HPDE6-E6E7 (cell line): ENCODE measurements around the gene DMRTC1.
"Not testable (repeated sequence)": the region's sequence is repeated elsewhere in the genome, so short reads cannot be mapped to it uniquely, and the experiment has no call there.

ENCODE experiments used
- DNase-seq: peaks from one replicate; pipeline ENCODE4 v3.0.0; 2011; ENCODE audit warnings: missing footprints; ENCODE audit errors: extremely low spot score

DMRTC1 gene, protein sequence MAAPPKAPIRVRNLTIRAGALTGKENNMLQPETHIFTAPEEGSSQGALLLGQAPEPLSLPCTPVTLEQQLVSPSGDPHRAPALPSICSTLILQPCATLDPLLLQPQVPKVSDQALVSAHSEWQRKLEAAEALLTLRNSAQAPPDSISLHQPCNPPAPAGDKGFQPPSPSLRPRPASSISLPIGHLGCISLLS

DNA sequence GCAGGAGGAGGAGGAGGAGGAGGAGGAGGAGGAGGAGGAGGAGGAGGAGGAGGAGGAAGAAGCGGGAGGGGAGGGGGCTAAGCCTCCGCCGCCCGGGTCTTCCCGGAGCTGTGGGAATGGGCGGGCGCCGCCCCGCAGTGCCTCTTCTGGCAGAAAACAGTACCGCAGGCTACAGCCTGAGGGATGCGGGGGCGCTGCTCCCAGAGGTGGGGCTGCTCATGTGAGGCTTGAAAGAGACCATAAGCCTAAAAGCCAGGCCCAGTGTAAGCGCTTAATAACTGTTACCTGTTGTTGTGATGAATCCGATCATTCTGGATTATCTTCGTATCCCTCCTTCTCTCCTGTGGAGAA is at the start of gene DMRTC1:
TSS of gene DMRTC1 (minus strand) at position 19 of the 351 bp plus-strand sequence. CDS start 68,143 bp downstream, outside the sequence.
- not testable (repeated sequence) for DNase-seq

DNA sequence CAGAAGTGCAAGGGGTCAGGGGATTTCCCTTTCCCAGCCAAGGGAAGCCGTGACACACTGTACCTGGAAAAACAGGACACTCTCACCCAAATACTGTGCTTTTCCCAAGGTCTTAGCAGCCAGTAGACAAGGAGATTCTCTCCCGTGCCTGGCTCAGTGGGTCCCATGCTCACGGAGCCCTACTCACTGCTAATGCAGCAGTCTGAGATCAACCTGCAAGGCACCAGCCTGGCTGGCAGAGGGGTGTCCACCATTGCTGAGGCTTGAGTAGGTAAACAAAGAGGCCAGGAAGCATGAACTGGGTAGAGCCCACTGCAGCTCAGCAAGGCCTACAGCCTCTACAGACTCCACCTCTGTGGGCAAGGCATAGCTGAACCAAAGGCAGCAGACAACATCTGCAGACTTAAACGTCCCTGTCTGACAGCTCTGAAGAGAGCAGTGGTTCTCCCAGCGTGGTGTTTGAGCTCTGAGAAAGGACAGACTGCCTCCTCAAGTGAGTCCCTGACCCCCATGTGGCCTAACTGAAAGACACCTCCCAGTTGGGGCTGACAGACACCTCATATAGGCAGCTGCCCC is 37.3 kb upstream of the DMRTC1 start:
- not testable (repeated sequence) for DNase-seq

DNA sequence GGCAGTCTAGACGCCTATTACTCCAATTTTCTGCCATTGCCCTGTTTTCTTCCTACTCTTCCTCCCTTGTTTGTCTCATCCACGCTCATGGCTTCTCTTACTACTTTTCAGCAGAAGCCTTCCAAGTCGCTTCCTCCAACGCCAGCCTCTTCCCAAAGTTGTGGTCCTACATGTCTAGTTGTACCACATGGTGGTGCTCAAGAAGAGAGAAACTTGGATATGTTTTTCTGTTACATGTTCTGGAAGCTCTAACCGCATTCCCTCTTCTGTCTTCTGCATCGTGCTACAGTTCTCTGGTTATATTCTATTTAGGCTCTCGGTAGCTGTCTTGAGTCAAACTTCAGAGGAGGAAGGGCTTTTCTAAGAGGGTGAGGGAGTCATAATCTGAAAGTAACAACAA is 31.2 kb upstream of the DMRTC1 start:
- DNase-seq = not testable (repeated sequence)

DNA sequence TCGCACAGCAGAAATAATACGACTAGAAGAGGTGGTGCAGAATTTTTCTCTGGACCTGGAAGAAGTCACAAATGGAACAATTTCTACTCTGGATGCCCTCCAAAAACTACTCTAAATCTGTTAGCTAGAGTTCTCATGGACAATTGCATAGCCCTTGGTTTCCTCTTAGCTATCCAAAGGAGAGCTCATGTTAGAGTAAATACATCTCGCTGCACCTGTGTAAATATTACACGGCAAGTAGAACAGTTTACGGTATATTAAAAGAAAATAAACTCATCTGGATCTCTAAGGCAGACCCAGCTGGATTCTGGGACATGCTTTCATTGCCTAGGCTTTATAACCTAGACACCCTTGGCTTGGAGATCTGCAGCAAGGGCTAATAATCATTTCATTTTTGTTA is 28.2 kb upstream of the DMRTC1 start:
- not testable (repeated sequence) for DNase-seq

DNA sequence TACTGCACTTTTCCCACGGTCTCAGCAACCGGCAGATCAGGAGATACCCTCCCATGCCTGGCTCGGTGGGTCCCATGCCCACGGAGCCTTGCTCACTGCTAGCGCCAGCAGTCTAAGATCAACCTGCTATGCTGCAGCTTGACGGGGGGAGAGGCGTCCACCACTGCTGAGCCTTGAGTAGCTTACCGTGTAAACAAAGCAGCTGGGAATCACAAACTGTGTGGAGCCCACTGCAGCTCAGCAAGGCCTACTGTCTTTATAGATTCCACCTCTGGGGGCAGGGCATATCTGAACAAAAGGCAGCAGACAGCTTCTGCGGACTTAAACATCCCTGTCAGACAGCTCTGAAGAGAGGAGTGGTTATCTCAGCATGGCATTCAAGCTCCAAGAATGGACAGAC is 16.3 kb upstream of the DMRTC1 start:
- not testable (repeated sequence) for DNase-seq

DNA sequence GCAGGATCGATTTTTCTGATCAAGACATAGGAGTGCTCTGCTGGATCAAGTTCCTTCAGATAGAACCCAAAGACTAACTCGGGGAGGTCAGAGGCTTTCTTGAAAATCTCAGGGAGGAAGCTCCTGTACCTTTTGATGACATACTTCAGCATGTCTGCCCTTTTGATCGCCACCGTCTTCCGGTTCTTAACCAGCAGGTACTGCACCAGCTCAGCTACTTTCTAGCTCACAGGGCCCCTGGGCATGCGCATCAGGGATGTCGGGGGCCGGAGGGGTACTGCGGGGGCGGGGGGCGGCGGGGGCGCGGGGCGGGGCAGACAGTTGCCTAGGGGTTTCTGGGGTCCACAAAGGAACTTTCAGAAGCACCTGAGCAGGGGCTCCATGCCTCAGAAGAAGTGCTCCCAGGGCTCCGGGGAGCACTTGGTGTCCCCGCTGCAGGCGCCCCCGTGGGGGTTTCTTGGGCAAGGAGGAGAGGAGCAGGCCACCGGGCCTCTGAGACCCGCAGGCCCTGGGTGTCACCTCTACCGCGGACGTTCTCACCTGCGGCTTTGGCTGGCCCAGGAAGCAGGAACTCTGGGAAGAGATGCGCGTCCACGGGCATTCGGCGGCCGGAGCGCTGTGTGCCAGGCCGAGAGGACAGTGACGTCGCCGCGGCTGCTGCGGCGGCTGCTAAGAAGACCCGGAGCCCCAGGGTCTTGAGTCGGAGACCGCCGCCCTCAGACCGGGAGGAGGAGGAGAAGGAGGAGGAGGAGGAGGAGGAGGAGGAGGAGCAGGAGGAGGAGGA is 410 bp downstream of the DMRTC1 start:
- DNase-seq = not testable (repeated sequence)

DNA sequence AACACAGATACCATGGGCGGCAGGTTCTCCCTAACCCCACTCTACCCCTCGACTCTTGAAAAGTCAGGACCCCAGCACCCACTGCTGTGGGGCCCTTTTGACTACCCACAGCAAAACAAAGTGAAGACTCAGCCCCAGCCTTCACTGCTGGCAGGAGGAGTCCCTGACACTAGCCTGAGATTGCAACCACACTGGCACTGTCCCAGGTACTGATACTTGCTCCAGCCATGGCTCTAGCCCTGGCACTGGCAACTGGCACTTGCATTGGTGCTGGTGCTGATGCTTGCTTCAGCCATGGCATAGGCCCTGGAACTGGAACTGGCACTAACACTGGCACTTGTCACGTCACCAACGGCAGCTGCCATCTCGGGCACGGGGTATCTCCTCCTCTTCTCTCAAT is 1.4 kb downstream of the DMRTC1 start:
- not testable (repeated sequence) for DNase-seq

DNA sequence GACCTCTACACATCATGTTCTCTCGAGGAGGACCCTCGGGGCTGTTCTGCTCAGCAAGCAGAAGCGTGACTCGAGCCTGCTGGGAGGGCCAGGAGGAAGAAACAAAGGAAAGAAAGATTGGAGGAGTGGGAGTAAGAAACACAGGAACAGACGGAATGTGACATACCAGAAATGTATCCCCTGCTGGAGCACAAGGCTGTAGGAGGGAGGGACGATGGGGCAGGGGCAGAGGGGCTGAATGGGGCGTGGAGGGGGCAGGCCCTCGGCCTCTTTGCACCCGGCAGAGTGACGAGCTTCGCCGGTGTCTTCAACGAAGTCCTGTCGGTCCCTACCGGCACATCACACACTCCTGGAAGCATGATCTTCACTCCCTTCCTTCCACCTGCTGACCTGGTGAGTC is 5.7 kb downstream of the DMRTC1 start, which contains the start of gene FAM236A:
TSS of gene FAM236A (plus strand) at position 301 of the 400 bp plus-strand sequence. CDS start at position 358, 57 bp downstream.
- not testable (repeated sequence) for DNase-seq

DNA sequence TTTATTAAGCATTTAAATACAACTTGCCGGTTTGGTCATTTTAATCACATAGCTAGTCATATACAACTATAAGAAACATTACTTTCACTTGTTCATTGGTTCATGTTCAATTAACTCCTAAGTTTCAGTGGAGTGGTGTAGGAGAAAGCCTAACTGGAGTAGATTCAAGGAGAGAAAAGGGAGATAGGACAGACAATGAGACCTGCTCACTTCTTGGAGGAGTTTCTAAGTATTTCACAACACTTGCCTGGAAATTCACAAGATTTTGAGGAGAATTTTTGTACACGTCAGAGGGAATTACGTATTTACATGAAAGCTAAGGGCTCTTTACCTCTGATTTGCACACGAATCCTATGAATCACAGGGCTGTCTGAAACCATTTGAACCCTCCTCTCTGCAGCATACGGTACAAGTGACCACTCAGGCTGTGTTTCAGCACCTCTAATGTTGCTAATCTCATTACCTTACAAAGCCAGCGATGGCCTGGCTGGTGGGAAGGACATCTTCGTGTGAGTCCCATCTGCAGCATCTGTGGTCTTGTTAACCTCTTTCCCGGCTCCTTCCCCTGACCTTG is 6.7 kb downstream of the DMRTC1 start:
- DNase-seq = not testable (repeated sequence)

DNA sequence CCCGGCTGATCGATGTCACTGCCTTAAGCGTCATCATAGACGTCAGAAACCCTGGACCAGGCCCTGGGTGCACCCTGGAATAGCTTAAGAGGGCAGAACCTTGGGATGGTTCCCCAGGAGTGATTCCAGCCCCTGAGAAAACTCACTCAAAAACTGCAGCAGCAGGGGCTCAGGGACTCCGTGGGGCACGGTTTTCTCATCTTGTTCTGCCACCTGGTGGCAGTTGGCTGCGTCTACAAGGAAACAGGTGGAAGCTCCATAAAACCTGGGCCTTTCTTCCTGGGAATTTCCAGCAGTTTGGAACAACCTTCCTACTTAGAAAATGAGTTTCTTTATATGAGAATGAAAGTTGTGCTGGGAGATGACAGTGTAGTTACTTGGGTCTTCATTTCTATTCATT is 7.2 kb downstream of the DMRTC1 start:
- not testable (repeated sequence) for DNase-seq

DNA sequence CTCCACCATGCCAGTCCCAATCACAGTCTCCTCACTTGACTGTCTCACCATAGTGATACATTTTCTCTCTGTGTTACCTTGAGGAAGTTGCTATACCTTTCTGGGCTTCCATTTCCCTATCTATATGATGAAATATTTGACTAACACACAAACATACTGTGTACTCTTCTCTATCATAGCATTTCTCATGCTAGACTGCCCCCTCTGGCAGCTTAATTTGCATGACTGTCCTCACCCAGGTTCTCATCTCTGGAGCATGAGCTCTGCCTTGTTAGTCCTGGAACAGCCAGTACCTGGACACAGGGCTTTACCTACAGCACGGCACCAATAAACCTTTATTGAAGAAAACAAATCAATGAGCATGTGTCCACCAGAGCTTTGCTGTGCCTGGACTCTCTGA is 11.4 kb downstream of the DMRTC1 start:
- DNase-seq = not testable (repeated sequence)

DNA sequence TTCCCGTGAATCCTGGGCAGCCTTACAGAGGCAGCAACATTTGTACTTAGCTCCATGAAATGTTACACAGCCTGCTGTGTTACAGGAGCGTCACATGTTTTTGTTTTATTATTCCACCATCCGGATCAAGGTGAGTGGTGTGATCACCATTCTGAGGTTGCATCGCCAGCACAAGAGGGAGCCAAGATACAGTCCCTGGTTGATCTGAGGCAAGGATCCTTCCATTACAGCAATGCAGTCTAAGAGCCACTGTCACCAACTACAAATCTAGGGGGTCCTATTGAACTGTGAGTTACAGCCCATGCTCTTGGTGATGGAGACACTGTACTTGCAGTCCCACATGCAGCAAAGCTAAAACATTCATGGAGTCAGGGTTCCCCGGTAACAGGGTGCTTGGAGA is 27.5 kb downstream of the DMRTC1 start:
- DNase-seq = not testable (repeated sequence)

DNA sequence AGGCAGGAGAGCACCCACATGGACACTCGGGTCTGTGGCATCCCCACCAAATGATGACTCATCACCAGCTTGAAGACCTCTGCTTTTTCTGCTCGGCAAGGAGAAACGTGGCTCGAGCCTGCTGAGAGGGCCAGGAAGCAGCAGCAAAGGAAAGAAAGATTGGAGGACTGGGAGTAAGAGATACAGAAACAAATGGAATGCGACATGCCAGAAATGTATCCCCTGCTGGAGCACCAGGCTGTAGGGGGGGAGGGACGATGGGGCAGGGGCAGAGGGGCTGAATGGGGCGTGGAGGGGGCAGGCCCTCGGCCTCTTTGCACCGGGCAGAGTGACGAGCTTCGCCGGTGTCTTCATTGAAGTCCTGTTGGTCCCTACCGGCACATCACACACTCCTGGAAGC is 31.3 kb downstream of the DMRTC1 start, which contains the start of gene FAM236C:
TSS of gene FAM236C (plus strand) at position 301 of the 400 bp plus-strand sequence. CDS start 100 bp downstream, outside the sequence.
- not testable (repeated sequence) for DNase-seq

DNA sequence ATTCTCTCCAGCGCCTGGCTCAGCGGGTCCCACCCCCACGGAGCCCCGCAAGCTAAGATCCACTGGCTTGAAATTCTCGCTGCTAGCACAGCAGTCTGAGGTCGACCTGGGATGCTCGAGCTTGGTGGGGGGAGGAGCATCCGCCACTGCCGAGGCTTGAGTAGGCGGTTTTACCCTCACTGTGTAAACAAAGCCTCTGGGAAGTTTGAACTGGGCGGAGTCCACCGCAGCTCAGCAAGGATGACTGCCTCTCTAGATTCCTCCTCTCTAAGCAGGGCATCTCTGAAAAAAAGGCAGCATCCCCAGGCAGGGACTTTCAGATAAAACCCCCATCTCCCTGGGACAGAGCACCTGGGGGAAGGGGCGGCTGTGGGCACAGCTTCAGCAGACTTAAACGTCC is 53.9 kb downstream of the DMRTC1 start:
- DNase-seq = not testable (repeated sequence)

DNA sequence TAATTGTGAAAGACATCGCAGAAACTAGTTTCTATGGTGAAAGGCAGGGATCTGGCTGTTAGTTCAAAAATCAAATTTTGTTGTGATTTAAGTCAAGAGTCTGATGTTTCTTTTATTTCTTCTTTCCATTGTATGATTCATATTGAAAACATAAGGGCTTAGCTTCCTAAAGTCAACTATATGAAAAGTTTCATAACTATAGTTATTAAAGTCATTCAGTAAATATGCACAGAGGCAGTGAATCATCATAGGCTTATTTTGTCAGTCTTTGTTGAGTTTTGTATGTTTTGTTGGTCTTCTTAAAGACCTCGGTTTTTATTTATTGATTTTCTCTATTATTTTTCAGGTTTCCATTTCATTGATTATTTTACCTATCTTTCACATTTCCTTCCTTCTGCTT is 60.7 kb downstream of the DMRTC1 start:
- DNase-seq = not testable (repeated sequence)

DNA sequence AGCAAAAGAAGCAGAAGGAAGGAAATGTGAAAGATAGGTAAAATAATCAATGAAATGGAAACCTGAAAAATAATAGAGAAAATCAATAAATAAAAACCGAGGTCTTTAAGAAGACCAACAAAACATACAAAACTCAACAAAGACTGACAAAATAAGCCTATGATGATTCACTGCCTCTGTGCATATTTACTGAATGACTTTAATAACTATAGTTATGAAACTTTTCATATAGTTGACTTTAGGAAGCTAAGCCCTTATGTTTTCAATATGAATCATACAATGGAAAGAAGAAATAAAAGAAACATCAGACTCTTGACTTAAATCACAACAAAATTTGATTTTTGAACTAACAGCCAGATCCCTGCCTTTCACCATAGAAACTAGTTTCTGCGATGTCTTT is 106.1 kb downstream of the DMRTC1 start:
- DNase-seq = not testable (repeated sequence)

DNA sequence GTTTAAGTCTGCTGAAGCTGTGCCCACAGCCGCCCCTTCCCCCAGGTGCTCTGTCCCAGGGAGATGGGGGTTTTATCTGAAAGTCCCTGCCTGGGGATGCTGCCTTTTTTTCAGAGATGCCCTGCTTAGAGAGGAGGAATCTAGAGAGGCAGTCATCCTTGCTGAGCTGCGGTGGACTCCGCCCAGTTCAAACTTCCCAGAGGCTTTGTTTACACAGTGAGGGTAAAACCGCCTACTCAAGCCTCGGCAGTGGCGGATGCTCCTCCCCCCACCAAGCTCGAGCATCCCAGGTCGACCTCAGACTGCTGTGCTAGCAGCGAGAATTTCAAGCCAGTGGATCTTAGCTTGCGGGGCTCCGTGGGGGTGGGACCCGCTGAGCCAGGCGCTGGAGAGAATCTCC is 112.9 kb downstream of the DMRTC1 start:
- DNase-seq = not testable (repeated sequence)
